Erythroblast (primary cell): ENCODE measurements around the gene NEDD1.

Source experiments
- GATA1 ChIP-seq: IDR thresholded peaks from 2 replicates; pipeline ENCODE4 v1.6.1; 2011; ENCODE audit warnings: low read depth, mild to moderate bottlenecking, control low read depth, low read length, moderate library complexity
- POLR2A ChIP-seq: IDR thresholded peaks from 2 replicates; pipeline ENCODE4 v1.6.1; 2011; ENCODE audit warnings: mild to moderate bottlenecking, low read length

DNA sequence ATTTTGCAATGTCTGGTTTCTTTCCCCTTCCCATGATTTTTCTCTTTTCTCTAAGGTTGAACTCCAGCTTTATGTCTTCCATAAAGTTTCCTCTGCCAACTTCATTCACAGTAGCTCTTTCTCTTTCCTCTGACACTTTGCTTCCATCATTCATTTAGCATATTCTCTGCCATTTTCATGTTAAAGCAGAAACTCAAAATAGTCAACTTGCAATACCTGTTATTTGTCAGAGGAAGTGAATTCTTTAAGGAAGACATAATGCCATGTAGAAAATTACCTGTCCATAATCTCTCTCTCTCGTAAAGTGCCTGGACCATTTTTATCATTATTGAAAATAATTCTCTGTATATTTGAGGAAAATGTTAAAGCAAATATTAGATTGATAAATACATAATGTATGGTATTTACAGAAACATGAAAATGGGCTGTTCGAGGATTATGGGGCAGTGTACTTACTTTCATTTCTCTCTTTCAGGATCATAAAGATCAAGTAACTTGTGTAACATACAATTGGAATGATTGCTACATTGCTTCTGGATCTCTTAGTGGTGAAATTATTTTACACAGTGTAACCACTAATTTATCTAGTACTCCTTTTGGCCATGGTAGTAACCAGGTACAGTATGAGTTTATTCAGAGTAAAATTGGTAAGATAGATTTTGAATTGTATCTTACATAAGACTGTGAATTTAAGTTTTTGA lies 12.6 kb downstream of the NEDD1 start:
- no peak for TF ChIP-seq POLR2A
- TF ChIP-seq GATA1, result no peak
